ENCODE data around the gene NEDD4.

NEDD4 gene

DNA sequence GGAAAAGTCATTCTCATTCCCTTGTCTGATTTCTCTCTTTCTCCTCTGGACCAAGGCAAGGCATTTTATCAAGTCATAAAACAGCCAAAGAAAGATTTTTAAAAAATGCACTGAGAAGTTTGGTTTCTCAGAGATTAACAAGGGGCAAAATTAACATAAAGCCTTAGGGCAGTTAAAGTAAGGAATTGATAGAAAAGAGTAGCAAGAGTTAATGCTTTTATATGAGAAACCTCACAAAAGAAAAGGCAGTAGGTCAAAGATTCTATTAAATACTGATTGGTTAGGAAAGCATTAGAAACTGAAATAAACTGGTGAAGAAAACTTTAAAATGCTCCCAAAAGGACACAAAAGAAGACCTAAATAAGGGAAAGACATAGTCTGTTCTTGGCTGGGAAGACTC is 129.5 kb downstream of the NEDD4 start:
- Histone ChIP-seq H3K27me3 (ENCODE audit: insufficient read depth, poor library complexity, severe bottlenecking) (no peaks in the 10 kb centered on the region), H3K9me3 (ENCODE audit: severe bottlenecking) (no peaks in the 10 kb centered on the region), H3K27ac (ENCODE audit: poor library complexity, severe bottlenecking) (no peak overlapping the region), H3K4me1 (ENCODE audit: insufficient read depth, poor library complexity, severe bottlenecking) (peaks cover 2% of the 10 kb centered on the region), H3K36me3 (ENCODE audit: low read depth) (peaks cover 82% of the 10 kb centered on the region), H3K4me3 (ENCODE audit: severe bottlenecking) (no peak overlapping the region)
- DNase-seq (ENCODE audit: low spot score) (no peak), ATAC-seq (ENCODE audit: low read depth) (no peak)
- TF ChIP-seq CTCF (IDR thresholded peaks at IDR 0.05; ENCODE audit: poor library complexity, severe bottlenecking) = no peak

GRCh38 chr15:55861115-55861514 is 132.3 kb downstream of the NEDD4 start:
- no peak for ATAC-seq (ENCODE audit: low read depth)
- H3K36me3 ChIP-seq (ENCODE audit: low read depth) = peaks cover 88% of the 10 kb centered on the region

DNA sequence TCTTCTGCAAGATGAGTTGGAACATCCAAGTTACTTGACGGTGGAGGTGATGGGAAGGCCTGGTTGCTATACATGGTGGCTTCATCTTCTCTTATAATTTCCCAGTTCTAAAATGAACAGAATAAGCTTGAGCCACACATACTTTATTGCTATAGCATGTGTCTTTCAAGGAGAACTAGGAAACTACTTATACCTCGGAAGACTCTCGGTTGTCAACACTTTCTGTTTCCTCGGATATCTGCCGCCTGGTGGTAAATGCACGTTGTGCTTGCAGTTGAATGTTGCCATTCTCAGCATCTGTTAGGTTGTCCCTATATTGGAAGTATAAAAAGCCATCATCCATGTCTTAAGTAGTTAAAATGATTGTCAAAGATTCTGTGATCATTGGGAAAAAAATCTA is 132.9 kb downstream of the NEDD4 start:
- H3K36me3 ChIP-seq (ENCODE audit: low read depth) = peaks cover 94% of the 10 kb centered on the region
- H3K4me1 ChIP-seq (ENCODE audit: insufficient read depth, poor library complexity, severe bottlenecking) = no peaks in the 10 kb centered on the region
- no peak for DNase-seq (ENCODE audit: low spot score)
- H3K4me3 ChIP-seq (ENCODE audit: severe bottlenecking) = no peak overlapping the region
- H3K27ac ChIP-seq (ENCODE audit: poor library complexity, severe bottlenecking) = no peak overlapping the region
- H3K27me3 ChIP-seq (ENCODE audit: insufficient read depth, poor library complexity, severe bottlenecking) = no peaks in the 10 kb centered on the region
- no peak for ATAC-seq (ENCODE audit: low read depth)
- TF ChIP-seq CTCF (IDR thresholded peaks at IDR 0.05; ENCODE audit: poor library complexity, severe bottlenecking) = no peak
- no peaks in the 10 kb centered on the region for H3K9me3 ChIP-seq (ENCODE audit: severe bottlenecking)

More at GRCh38 chr15:55861115-55861514, 132.3 kb downstream of the NEDD4 start:
- H3K4me3 ChIP-seq (ENCODE audit: severe bottlenecking) = no peak overlapping the region
- no peaks in the 10 kb centered on the region for H3K4me1 ChIP-seq (ENCODE audit: insufficient read depth, poor library complexity, severe bottlenecking)
- DNase-seq (ENCODE audit: low spot score) = no peak
- TF ChIP-seq CTCF (IDR thresholded peaks at IDR 0.05; ENCODE audit: poor library complexity, severe bottlenecking) = no peak
- H3K9me3 ChIP-seq (ENCODE audit: severe bottlenecking) = no peaks in the 10 kb centered on the region
- no peaks in the 10 kb centered on the region for H3K27me3 ChIP-seq (ENCODE audit: insufficient read depth, poor library complexity, severe bottlenecking)
- H3K27ac ChIP-seq (ENCODE audit: poor library complexity, severe bottlenecking) = no peak overlapping the region

- Histone ChIP-seq H3K27ac (ENCODE audit: poor library complexity, severe bottlenecking) (no peak overlapping the region), H3K4me1 (ENCODE audit: insufficient read depth, poor library complexity, severe bottlenecking) (no peaks in the 10 kb centered on the region), H3K27me3 (ENCODE audit: insufficient read depth, poor library complexity, severe bottlenecking) (no peaks in the 10 kb centered on the region), H3K36me3 (ENCODE audit: low read depth) (peaks cover 100% of the 10 kb centered on the region), H3K4me3 (ENCODE audit: severe bottlenecking) (no peak overlapping the region), H3K9me3 (ENCODE audit: severe bottlenecking) (no peaks in the 10 kb centered on the region)
- DNase-seq (ENCODE audit: low spot score) (no peak), ATAC-seq (ENCODE audit: low read depth) (no peak)
- no peak for TF ChIP-seq CTCF (IDR thresholded peaks at IDR 0.05; ENCODE audit: poor library complexity, severe bottlenecking)
Measured at GRCh38 chr15:55859681-55860080, 133.7 kb downstream of the NEDD4 start.

DNA sequence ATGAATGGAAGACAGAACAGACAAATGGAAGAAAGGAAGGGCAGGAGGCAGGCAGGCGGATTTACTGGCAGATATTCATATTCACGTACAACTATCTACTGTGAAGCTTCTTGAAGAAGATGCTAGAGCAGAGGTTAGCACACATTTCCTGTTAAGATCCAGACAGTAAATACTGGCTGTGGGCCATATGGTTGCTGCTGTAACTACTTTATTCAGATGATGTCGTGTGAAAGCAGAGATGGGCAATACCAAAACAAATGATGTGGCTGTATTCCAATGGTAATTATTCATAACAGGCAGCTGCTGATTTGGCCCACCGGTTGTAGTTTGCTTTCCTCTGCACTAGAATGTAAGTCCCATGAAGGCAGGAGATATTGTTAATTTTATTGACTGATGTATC is 134.8 kb downstream of the NEDD4 start:
- Histone ChIP-seq H3K4me1 (ENCODE audit: insufficient read depth, poor library complexity, severe bottlenecking) (no peaks in the 10 kb centered on the region), H3K9me3 (ENCODE audit: severe bottlenecking) (no peaks in the 10 kb centered on the region), H3K4me3 (ENCODE audit: severe bottlenecking) (no peak overlapping the region), H3K27ac (ENCODE audit: poor library complexity, severe bottlenecking) (no peak overlapping the region), H3K27me3 (ENCODE audit: insufficient read depth, poor library complexity, severe bottlenecking) (no peaks in the 10 kb centered on the region), H3K36me3 (ENCODE audit: low read depth) (peaks cover 100% of the 10 kb centered on the region)
- DNase-seq (ENCODE audit: low spot score) = no peak
- no peak for TF ChIP-seq CTCF (IDR thresholded peaks at IDR 0.05; ENCODE audit: poor library complexity, severe bottlenecking)
- no peak for ATAC-seq (ENCODE audit: low read depth)

All from RWPE2 (cell line).